ENCODE measurements around the gene MYO1E.
"Not testable (repeated sequence)": the region's sequence is repeated elsewhere in the genome, so short reads cannot be mapped to it uniquely, and the experiment has no call there.

MYO1E gene

GRCh38 chr15:59372352-59373211, at the start of gene MYO1E:
MYO1E (minus strand) TSS chr15:59372871; CDS start chr15:59372500, 371 bp downstream.
- DNase-seq, result peak; percentile 50 to 55

- no peak for DNase-seq
Measured at GRCh38 chr15:59420986-59421618, 48.4 kb upstream of the MYO1E start.

GRCh38 chr15:59420108-59420507, 47.4 kb upstream of the MYO1E start:
- no peak for DNase-seq

- no peak for DNase-seq
Measured at GRCh38 chr15:59419170-59419569, 46.5 kb upstream of the MYO1E start.

- DNase-seq, result no peak
Measured at GRCh38 chr15:59416816-59417215, 44.1 kb upstream of the MYO1E start.

- no peak for DNase-seq
Measured at GRCh38 chr15:59413577-59413976, 40.9 kb upstream of the MYO1E start.

GRCh38 chr15:59410391-59410896, 37.8 kb upstream of the MYO1E start:
- DNase-seq, result no peak

GRCh38 chr15:59407946-59408345, 35.3 kb upstream of the MYO1E start:
- DNase-seq, result no peak

- DNase-seq, result no peak
Measured at GRCh38 chr15:59406446-59406845, 33.8 kb upstream of the MYO1E start.

GRCh38 chr15:59405079-59405478, 32.4 kb upstream of the MYO1E start:
- DNase-seq, result no peak

GRCh38 chr15:59401824-59402569, 29.3 kb upstream of the MYO1E start:
- no peak for DNase-seq

- DNase-seq, result not testable (repeated sequence)
Measured at GRCh38 chr15:59401051-59401823, 28.6 kb upstream of the MYO1E start.

GRCh38 chr15:59400103-59400813, 27.6 kb upstream of the MYO1E start:
- DNase-seq, result no peak

- no peak for DNase-seq
Measured at GRCh38 chr15:59399465-59400102, 26.9 kb upstream of the MYO1E start.

GRCh38 chr15:59398220-59398619, 25.5 kb upstream of the MYO1E start:
- no peak for DNase-seq

- no peak for DNase-seq
Measured at GRCh38 chr15:59396679-59397078, 24.0 kb upstream of the MYO1E start.

- no peak for DNase-seq
Measured at GRCh38 chr15:59396211-59396610, 23.5 kb upstream of the MYO1E start.

GRCh38 chr15:59394166-59394661, 21.5 kb upstream of the MYO1E start:
- DNase-seq, result no peak

GRCh38 chr15:59392299-59392698, 19.6 kb upstream of the MYO1E start:
- DNase-seq, result no peak

GRCh38 chr15:59388670-59389069, 16.0 kb upstream of the MYO1E start:
- no peak for DNase-seq

Measured in activated T-cell treated with anti-CD3 and anti-CD28 coated beads, Interleukin-2, amount 50 U/mL, for 48 hours (primary cell).